Testis (tissue), 3 donors: Measurements from ENCODE around the gene ARL5C. TPM values are rescaled to one million over a fixed set of nuclear protein-coding genes. Genes with fewer than 3 reads are reported as not detected.

Source experiments
- DNase-seq: peaks from one replicate; pipeline ENCODE4 v3.0.0-alpha.2; 2019
- H3K27ac ChIP-seq, 2 donors: fragments of 200-600 bp; sonication (generic); one replicate each; pipeline ENCODE4 v1.5.1; 2019
- H3K27me3 ChIP-seq: fragments of 200-600 bp; sonication (generic); one replicate; pipeline ENCODE4 v1.5.1; 2019
- H3K36me3 ChIP-seq: fragments of 200-600 bp; sonication (generic); one replicate; pipeline ENCODE4 v1.5.1; 2017; ENCODE audit warnings: low read depth; ENCODE audit errors: missing control alignments
- H3K4me1 ChIP-seq: fragments of 200-600 bp; sonication (generic); one replicate; pipeline ENCODE4 v1.5.1; 2019
- H3K4me3 ChIP-seq, 2 donors: fragments of 200-600 bp; sonication (generic); one replicate each; pipeline ENCODE4 v1.5.1; 2017 to 2019
- H3K9me3 ChIP-seq: fragments of 200-600 bp; sonication (generic); one replicate; pipeline ENCODE4 v1.5.1; 2017
- POLR2A ChIP-seq: fragments of 450-650 bp; IDR thresholded peaks from one replicate; pipeline ENCODE4 v1.6.1; 2017; ENCODE audit warnings: antibody characterized with exemption, mild to moderate bottlenecking, moderate library complexity
- WGBS, 2 donors: methylation state at CpG; one replicate each; pipeline ENCODE4 v1.1.5; 2018; 5-methylcytosine and 5-hydroxymethylcytosine counted together
- intact Hi-C: fragments of 100-400 bp; cut with DNase I; formaldehyde crosslinking; loops from one replicate; pipeline ENCODE4 v1.15.1; 2023; ENCODE audit warnings: low total_unique reads
- polyA plus RNA-seq: library from polyadenylated mRNA; stranded (reverse); fragments of 350-450 nt; fragmentation: Illumina TruSeq; extraction: RNeasy Lipid Tissue Mini Kit (QIAGEN cat#74804); gene quantifications from one replicate; pipeline ENCODE4 v1.2.3, GENCODE V29; 2014; ENCODE audit warnings: low read depth, low replicate concordance; ENCODE audit not compliant: insufficient read depth
- total RNA-seq, 2 donors: library from RNA; depleted of rRNA; stranded (reverse); fragments of >200 nt; gene quantifications; one replicate each; pipeline ENCODE4 v1.2.3, GENCODE V29; 2016
- TF ChIP-seq, protein P1 (sequence below), 3 experiments: fragments of 450-650 bp in 2 of 3; fragments of 200-600 bp in 1 of 3; sonication (generic) in 1 of 3; IDR thresholded peaks; one replicate each; pipeline ENCODE4 v1.5.1; 2016 to 2019; ENCODE audit warnings: antibody characterized with exemption in 3 of 3, mild to moderate bottlenecking in 2 of 3, moderate library complexity in 1 of 3

ARL5C gene
- total and polyA plus RNA-seq, 3 donors from 2014 or later = not detected

DNA sequence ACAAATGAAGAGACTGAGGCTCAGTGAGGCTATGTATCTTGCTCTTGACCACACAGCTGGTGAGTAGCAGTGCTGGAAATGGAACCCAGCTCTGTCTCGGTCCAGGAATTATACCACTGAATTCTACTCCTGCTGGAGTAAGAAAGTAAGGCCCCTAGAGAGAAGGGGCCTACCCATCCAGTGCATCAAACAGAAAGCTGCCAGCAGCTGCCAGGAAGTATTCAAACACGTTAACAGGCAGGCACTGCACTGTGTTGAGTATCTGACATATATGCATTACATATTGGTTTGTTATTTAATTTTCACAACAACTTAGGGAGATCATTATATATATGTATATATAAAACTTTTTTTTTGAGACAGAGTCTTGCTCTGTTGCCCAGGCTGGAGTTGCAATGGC, 4.0 kb downstream of the ARL5C start:
- DNase-seq = no peak
- Histone ChIP-seq H3K27me3 (no peaks in the 10 kb centered on the region), H3K27ac (no peak overlapping the region), H3K9me3 (no peaks in the 10 kb centered on the region), H3K4me1 (peaks cover 4% of the 10 kb centered on the region), H3K4me3 (no peak overlapping the region), H3K36me3 (no peaks in the 10 kb centered on the region)
- TF ChIP-seq, protein P1, sequence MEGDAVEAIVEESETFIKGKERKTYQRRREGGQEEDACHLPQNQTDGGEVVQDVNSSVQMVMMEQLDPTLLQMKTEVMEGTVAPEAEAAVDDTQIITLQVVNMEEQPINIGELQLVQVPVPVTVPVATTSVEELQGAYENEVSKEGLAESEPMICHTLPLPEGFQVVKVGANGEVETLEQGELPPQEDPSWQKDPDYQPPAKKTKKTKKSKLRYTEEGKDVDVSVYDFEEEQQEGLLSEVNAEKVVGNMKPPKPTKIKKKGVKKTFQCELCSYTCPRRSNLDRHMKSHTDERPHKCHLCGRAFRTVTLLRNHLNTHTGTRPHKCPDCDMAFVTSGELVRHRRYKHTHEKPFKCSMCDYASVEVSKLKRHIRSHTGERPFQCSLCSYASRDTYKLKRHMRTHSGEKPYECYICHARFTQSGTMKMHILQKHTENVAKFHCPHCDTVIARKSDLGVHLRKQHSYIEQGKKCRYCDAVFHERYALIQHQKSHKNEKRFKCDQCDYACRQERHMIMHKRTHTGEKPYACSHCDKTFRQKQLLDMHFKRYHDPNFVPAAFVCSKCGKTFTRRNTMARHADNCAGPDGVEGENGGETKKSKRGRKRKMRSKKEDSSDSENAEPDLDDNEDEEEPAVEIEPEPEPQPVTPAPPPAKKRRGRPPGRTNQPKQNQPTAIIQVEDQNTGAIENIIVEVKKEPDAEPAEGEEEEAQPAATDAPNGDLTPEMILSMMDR (IDR thresholded peaks at IDR 0.05) = no peak
- TF ChIP-seq POLR2A = no peak
- 74 to 89% methylated on average over 2 of the region's 2 CpGs for WGBS, 2 donors
- intact Hi-C loops = no loop called here

DNA sequence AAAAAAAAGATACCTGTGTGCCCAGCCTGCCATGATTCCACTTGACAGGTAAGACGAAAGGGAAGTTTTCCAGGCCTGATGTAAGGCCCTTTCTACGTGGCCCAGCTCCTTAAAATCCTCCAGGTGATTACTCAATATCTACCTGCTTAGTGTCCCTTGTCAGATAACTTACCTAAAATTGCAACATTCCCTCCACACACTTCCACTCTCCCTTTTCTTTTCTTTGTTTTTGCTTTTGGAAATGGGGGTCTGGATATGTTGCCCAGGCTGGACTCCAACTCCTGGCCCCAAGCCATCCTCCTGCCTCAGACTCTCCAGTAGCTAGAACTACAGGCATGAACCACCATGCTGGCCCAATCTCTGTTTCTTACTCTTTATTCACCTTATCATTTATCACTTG, 7.3 kb downstream of the ARL5C start:
- H3K36me3 ChIP-seq = no peaks in the 10 kb centered on the region
- no peak overlapping the region for H3K4me3 ChIP-seq
- no peaks in the 10 kb centered on the region for H3K4me1 ChIP-seq
- 92 to 100% methylated on average over 2 of the region's 2 CpGs for WGBS, 2 donors
- no peak for TF ChIP-seq POLR2A
- TF ChIP-seq, protein P1 (IDR thresholded peaks at IDR 0.05) = no peak
- H3K27me3 ChIP-seq = no peaks in the 10 kb centered on the region
- no peak overlapping the region for H3K27ac ChIP-seq
- intact Hi-C loops = loop anchor here (10.0 kb wide), 1 partner anchor 94 kb away; no protein-coding TSS in a partner anchor
- DNase-seq = no peak
- no peaks in the 10 kb centered on the region for H3K9me3 ChIP-seq

GRCh38 chr17:39156491-39156890, 9.5 kb downstream of the ARL5C start:
- DNase-seq = no peak
- H3K4me1 ChIP-seq = peaks cover 8% of the 10 kb centered on the region
- H3K27me3 ChIP-seq = no peaks in the 10 kb centered on the region
- no peaks in the 10 kb centered on the region for H3K36me3 ChIP-seq
- H3K9me3 ChIP-seq = no peaks in the 10 kb centered on the region
- TF ChIP-seq, protein P1 (IDR thresholded peaks at IDR 0.05) = no peak
- TF ChIP-seq POLR2A = no peak
- WGBS, 2 donors = 59 to 63% methylated on average over 7 of the region's 7 CpGs
- no peak overlapping the region for H3K27ac ChIP-seq
- intact Hi-C loops = loop anchor here (10.0 kb wide), 1 partner anchor 92 kb away; no protein-coding TSS in a partner anchor
- no peak overlapping the region for H3K4me3 ChIP-seq

DNA sequence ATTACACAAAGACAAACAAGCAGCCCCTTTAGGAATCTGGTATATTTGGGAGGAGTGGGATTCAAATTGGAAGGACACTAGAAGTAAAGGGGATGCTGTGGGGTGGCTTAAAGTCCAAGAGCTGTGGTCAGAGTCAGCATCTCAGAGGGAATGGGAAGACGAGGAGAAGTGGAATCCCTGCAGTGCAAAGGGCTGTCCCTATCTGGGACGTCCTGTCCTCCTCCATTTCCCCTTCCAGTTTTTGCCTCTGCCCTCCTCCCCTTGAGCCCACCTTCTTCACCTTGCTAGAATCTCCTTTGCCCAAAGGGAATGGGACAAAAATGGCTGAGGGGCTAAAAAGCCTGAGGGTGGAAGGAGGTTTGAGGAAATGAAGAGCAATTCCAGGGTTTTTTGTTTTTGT, 10.3 kb downstream of the ARL5C start:
- Histone ChIP-seq H3K4me1 (peaks cover 13% of the 10 kb centered on the region), H3K36me3 (no peaks in the 10 kb centered on the region), H3K4me3 (peak overlapping the region in 1 of 2 donors; percentile 89), H3K27ac (no peak overlapping the region), H3K9me3 (no peaks in the 10 kb centered on the region), H3K27me3 (no peaks in the 10 kb centered on the region)
- DNase-seq = no peak
- TF ChIP-seq POLR2A = no peak
- TF ChIP-seq, protein P1 (IDR thresholded peaks at IDR 0.05) = no peak
- intact Hi-C loops = loop anchor here (10.0 kb wide), 1 partner anchor 91 kb away; no protein-coding TSS in a partner anchor
- 33 to 34% methylated on average over 2 of the region's 2 CpGs for WGBS, 2 donors

- intact Hi-C loops = loop anchor here (5.0 to 10.0 kb wide), 2 partner anchors 89 to 171 kb away; no protein-coding TSS in a partner anchor
Measured at GRCh38 chr17:39153599-39154051, 12.3 kb downstream of the ARL5C start.

More at GRCh38 chr17:39153599-39154051, 12.3 kb downstream of the ARL5C start:
- WGBS, 2 donors = 1% methylated on average over 16 of the region's 16 CpGs
- H3K4me1 ChIP-seq = peaks cover 13% of the 10 kb centered on the region
- no peaks in the 10 kb centered on the region for H3K27me3 ChIP-seq
- no peaks in the 10 kb centered on the region for H3K9me3 ChIP-seq
- no peaks in the 10 kb centered on the region for H3K36me3 ChIP-seq
- TF ChIP-seq POLR2A = no peak
- TF ChIP-seq, protein P1 (IDR thresholded peaks at IDR 0.05) = peak in 2 of 3 experiments; percentile 50 to 63
- peak overlapping the region; percentile 93 to 96 for H3K27ac ChIP-seq
- peak overlapping the region; percentile 72 to 89 for H3K4me3 ChIP-seq
- peak; percentile 93 for DNase-seq
